ENCODE data around the gene L3MBTL4.

- TF ChIP-seq CTCF (IDR thresholded peaks at IDR 0.05): no peak
- TF ChIP-seq POLR2A (IDR thresholded peaks at IDR 0.05): no peak
These were observed 463.1 kb downstream of the L3MBTL4 start for GRCh38 chr18:5951515-5952091.
